GM18508 (cell line): ENCODE measurements around the gene DLGAP1.

Experiments used
- ATAC-seq: cut with Tn5 transposase; IDR thresholded peaks from one replicate; pipeline ENCODE4 v1.9.1; 2021; ENCODE audit warnings: moderate number of reproducible peaks; ENCODE audit not compliant: insufficient read depth, unreplicated experiment

DLGAP1 gene

DNA sequence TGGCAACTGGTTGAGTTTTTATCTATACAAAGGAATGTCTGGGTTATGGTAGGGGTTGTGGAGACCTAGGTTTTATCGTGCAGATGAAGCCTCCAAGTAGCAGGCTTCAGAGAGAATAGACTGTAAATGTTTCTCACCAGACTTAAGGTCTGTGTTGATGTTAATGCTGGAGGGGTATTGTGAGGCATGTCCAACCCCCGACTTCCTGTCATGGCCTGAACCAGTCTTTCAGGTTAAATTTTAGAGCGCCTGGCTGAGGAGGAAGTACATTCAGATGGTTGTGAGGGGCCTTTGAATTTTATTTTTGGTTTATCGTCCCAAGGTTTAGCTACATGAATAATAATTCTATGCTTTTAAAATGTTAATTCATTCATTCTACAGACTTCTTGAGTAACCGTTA lies 435.1 kb downstream of the DLGAP1 start:
- ATAC-seq: no peak

DNA sequence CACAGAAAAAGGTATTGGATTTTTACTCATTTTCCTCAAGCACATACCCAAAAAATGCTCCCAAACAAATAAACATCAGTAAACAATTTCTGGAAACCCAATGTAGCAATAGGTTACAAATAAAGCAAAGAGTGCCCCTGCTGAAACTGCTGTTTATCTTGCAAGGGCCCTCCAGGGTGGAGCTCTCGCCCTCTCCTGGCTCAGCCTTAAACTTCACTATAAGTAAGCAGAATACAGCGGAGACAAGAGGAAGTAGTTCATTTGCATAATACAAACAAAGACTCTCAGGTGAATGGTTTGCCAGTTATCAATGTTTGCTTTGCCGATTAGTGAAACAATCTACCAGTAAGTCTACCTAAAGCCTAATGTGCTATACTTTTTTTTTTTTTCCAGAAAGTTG lies 437.6 kb downstream of the DLGAP1 start:
- no peak for ATAC-seq

DNA sequence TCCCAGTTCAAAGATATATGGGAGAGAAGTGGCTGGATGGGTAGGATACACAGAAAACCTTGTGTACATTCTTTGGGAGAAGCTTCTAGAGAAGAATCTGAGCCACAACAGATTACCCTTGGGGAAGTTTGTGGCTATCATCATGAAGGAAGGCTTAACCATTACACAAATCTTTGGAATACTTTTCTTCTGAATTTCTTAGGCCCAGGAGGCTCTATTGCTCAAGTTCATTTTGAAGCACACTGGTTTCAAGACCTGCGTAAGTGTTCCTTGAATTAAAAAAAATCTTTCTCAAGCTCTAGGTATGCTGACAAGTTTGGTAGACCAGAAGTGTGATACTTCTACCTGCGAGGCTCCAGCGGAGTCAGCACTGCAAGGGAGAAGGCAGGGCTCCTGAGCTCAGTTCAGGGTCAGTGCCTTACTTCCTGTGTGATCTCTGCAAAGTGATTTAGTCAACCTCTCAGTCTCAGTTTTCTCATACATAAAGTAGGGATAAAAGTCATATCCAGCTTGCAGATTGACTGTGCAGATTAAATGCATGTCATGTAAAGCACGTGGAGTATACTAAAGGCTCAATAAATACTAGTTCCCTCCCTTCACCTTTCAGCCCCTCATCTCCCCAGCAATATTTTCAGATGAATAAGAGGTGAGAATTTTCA lies 438.6 kb downstream of the DLGAP1 start:
- ATAC-seq: no peak

DNA sequence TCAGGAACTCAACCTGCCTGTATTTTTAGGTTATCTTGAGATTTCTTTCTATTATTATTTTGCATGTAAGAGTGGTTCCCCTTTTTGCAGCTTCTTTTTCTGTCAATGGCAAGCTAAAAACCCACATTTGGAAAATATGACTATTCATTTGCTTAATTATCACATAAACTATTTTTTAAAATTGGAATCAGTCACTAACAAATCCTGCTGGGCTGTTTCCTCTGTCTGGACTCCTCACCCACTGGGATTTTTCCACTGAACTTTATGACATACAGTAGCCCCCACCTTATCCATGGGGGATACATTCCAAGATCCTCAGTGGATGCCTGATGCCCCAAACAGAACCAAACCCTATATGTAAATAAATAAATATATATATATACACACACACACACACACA lies 447.3 kb downstream of the DLGAP1 start:
- no peak for ATAC-seq

DNA sequence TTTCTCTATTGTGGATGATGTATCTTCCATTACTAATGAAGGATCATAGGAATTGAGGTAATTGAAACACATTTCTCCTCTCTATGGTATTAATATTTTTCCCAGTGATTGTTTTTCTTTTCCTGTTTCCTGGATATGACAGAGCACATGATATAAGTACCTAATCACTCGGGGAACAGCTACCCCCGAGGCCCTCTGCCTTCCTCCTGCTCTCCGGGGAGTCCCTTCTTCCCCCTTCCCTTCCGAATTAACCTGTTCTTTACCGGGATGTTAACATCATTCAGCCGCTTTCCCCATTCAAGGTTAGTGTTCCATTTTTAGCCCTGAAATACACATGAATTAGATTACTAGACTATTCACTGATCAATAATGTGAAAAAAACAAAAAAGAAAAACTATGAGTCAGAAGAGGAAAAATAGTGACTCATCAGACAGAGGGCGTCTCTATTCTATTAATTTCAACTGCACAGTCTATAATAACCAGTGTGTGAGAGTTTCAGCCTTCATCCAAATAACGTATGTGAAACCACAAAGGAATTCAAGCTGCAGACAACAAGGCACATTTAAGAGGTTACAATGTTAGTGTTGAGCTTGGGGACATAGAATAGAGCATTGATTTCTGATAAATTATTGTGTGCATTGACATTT lies 450.8 kb downstream of the DLGAP1 start:
- no peak for ATAC-seq

DNA sequence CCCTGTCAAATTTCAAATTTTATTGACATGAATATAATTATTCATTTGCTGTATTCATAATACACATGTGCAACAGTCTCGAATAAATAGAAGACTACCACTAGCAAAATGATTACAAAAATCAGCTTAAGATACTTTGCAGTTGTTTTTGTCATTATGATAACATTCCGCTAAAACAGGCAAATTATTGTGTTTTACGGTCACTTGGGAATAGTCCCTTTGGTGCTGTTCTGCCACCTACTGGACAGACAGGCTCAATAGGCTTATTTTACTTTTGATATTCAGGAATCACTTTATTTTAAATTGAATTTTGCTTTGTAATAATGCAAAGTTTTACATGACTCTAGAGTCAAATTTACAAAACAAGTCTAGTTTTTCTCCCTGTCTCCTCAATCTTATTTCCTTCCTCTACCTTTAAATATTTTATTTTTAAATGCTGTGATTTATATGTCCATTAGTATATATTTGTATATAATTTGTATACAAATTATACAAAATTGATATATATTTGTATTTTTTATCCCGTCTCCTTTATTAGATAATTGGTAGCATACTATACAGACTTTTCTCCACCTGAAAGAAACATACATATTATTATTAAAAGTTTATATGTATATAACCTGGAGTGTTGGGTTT lies 456.3 kb downstream of the DLGAP1 start:
- ATAC-seq: no peak

DNA sequence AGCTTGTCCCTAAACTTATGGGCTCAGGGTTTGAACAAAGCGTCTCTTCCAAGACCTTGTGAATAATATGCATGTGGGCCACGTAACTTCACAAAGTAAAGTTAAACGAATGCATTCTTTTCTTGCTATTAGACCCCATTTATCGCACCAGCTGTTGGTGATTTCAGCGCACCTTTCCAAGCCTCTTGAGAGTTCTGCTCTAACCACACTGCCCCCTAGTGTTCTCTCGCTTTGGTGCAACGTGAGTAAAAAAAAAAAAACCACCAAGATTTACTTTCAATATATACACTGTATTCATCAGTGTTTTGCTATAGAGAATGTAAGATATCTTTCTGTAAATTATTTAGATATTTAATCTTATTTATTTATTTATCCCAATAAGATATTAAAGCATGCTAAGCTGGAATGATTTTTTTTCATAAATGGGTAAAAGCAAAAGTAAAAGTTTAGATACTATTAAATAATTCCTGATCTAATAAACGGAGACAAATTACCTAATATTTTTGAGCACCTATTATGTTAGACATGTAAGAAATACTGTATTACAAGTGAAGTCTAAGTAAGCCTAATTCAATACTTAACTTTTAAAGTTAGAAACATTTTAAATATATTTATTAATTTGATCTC lies 459.5 kb downstream of the DLGAP1 start:
- ATAC-seq: no peak

DNA sequence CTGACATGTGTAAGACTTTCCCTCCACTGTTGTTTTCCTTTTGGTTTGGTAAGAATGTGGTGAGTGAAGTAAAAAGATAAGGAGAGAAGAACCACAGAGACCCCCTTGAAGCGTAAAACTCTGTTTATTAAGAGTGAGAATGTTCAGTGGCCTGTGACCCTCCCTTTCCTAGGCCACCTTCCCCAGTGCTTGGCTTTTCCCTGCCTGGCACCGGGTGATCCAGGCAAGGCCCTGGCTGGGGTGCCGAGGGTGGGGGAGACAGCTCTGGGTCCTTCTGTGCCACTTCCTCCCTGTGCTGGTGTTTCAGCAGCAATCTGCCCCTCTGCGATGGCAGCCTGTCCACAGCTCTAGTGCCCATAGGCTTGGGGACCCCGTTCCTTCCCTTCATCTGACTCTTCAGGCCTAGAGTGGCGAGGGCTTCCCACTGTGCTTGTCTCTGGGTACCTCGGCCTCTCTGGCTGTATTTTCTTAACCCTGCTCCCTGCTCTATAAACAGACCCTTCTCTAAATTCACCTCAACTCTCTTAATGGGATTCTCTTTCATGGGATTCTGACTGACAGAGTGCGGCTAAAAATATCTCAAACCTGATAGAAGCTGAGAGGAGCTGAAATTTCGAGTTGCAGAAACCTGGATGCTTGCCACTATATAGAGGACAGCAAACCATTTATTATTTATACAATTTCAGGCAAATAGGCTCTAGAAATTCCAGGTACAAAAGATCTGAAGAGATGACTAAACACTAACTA lies 461.0 kb downstream of the DLGAP1 start:
- no peak for ATAC-seq

DNA sequence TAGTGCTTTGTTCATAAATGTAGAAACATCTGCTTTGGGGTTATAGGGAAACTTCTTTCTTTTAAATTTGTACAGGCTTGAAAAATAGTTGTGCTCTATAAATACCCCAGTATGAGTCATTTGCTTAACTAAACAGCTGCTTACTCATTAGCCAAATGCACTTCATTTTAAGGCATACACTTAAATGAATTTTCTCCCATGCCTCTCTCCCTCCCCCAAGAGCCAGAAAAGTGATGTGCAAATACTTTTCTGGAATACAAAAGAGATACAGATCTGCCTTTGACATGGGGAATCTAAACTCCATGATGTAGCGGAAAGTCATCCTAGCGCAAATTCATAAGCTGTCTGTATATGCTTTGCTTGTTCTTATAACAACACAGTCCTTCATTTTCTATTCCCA lies 469.4 kb downstream of the DLGAP1 start:
- no peak for ATAC-seq

DNA sequence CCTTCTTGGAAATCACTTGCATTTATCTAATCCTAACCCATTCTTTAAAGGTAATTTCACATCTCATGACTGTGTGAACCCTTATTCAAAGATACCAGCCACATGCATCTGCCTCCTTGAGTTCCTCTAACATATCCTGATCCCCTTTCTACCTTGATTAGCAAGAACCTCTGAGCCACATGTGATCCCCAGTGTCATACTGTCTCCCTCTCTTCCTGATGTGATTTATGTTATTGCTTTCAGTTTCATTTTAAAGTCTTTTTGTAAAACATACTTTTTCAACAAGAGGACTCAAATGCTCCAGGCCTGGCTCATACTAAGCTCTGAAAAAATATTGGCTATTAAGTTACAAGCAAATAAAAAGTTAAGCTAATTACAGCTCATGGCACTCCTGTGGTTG lies 470.1 kb downstream of the DLGAP1 start:
- no peak for ATAC-seq

DNA sequence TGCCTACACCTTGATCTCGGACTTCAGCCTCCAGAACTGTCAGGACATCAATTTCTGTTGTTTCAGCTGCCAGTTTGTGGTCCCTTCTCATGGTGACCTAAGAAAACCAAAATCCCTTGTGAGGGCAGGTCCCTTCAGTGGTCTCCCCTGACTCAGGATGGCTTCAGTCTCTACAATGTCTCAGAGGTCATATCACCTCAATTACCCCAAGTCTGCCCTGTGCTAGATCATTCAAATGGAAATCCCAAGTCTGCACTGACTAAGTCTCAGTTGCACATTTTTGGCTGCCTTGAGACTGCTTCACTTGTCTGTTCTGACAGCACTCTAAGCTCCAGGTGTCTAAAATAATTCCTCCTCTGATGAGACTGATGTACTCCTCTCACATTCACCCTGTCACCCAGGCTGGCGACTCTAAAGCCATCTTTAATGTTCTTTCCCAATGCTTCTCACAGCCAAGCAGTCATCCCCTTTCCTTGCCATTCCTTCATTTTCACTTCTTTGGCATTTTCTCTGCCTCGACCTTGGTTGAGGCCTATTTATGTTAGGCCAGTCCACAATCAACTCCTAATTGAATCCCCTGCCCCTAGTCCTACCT lies 470.8 kb downstream of the DLGAP1 start:
- ATAC-seq: no peak

DNA sequence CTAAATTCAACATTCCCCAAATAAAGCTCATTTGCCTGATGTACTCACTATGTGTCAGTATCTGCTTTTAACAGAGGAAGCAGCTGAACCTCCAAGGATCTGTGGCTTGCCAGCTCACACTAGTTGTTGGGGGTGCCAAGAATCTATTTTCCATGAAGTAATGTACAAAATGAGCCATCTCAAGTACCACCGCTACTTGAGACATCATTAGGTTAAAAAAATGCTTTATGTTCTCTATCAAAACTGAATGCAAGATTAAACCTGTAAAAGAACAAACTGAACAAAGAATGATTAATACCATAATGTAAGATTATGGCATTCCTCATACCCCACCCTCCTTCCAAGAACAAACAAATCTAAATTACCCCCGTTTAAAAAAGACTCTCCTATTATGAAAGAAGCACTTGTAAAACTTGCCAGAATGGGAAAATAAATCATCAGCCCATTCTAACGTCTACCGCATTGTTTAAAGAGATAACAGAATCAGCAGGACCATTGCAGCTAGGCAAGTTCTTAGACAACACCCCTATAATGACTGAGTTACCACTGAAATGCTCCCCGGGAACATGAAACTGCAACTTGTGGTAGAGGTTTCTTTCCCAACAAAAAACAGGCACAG lies 471.6 kb downstream of the DLGAP1 start:
- no peak for ATAC-seq

DNA sequence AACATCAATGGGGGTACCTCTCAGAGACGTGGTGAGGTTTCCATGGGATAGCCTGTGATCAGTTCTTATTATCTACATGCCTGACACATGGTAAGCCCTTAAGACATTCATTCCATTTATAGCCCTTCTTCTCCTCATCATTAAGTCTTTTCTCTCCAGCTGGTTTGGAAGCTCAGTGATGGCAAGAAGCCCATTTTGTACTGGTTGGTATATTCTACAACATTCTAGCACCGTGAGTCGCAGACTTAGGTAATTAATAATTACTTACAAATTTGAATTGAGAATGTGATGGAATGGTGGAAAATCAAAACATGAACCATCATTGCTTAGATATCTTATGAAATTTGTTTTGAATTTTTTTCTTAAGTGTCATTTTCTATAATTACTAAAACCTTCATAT lies 472.6 kb downstream of the DLGAP1 start:
- no peak for ATAC-seq

DNA sequence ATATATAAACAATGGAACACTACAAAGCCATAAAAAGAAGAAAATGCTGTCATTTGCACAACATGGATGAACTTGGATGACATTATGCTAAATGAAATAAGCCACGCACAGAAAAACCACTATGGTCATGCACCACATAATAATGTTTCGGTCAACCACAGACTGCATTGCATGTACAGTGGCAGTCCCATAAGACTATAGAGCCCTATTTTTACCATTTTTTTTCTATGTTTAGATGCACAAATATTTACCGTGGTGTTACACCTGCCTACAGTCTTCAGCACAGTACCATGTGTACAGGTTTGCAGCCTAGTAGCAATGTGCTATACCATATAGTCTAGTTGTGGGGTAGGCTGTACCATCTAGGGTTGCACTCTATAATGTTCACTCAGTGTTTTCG lies 476.1 kb downstream of the DLGAP1 start:
- no peak for ATAC-seq

DNA sequence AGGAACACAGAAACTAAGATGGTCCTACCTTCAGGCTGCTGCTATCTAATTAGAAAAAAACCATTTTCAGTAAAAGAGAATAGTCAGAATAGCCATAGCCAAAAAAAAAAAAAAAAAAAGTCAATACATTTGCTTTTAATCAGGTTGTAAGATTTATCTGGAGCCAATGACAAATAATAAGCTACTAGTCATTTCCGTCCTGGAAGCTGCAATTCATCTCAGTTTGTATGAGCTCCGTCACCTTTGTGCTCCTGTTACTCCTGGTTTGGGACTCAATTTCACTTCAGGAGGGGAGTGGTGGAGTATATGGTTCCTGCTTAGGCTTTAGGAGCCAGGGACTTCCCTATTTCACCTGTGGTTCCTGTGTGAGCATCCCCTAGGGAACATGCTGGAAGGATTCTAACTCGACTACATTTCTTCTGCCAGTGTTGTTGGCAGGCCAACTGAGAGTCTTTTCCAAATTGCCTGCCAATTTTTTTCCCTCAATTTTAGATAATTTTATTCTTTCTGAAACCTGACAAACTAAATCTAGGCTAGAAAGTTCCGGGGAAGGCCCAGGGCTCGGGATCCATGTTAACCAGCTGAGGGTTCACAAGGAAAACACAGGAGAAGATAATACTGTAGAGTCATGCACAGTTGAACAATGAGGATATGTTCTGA lies 481.8 kb downstream of the DLGAP1 start:
- ATAC-seq: no peak

DNA sequence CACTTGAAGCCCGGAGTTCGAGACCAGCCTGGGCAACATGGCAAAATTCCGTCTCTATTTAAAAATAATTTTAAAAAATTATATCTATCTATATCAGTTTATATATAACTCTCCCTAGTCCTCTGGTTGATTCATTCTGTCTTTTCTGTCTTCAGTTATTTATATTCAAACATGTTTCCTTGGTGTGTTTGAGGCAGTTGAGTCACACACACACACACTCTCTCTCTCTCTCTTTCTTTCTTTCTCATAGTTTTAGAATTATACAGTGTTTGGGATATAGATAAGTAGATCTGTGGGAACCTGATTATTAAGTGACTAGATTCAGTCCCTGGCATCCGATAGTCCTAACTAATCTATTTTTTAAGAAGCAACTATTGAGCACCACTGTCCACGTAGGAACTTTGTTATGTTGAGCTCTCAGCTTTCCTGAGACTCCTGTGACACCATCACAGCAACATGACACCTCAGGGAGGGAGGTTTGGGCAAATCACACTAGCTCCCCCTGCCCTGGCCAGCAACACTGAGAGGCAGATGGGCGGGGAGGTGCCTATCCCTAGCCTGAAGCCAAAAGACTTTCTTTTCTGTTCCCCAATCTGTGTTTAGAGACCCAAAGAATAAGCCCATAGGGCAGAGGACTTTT lies 482.7 kb downstream of the DLGAP1 start:
- ATAC-seq: no peak

DNA sequence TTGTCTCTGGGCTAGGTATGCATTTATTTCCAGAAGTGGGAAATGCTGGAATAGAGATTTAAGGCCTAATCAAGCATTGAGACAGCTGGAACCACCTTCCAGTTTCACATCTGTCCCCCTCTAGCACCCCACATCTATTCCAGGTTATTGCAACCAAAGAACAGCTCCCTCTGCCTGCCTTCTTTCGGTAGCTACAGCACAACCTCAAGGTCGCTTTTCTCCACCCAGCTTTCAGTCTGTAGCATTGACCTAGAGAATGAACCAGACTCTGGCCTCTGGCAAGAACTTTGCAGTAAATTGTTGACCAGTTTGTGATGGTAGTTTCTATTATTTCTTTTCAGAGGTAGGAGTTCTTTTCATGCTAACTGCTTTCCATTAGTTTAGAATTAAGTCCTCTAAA lies 484.2 kb downstream of the DLGAP1 start:
- no peak for ATAC-seq

DNA sequence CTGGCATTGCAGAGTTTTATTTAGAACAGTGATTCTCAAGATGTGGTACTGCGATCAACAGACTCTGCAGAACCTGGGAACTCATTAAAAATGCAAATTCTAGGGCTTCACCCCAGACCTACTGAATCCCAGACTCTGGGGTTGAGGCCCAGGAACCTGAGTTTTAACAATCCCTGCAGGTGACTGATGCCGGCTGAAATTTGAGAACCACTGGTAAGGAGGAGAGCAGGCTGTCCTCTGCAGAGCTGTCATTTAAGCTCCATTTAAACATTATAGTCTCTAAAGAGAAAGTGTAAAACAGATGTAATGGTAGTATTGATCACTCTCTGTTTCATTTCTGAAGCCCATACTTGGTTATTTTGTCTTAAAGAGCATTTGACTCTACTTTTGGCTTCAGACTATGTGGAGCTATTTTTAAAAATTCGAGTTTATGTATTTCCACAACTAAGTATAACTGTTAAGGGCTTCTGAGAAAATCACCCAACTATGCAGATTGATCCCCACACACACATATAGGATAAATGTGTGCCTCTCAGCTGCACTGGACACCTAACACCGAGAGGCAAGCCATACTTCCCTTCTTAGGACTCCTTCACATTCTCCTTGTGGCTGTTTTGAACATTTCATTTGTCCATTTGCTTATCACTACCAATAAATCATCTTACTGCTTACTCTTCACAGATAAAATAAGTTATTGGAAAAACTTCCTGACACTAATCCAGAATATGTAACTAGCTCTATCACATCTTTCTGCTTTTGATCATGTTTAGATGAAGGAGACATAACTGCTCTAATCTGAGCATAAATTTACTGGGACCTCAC lies 487.5 kb downstream of the DLGAP1 start:
- ATAC-seq: no peak
